Esophagus muscularis mucosa (tissue), 3 donors: ENCODE results near the gene B3GALT6.

Experiments
- EP300 ChIP-seq: sonication (generic); formaldehyde crosslinking; IDR thresholded peaks from one replicate; pipeline ENCODE4 v1.6.1; 2017; ENCODE audit warnings: antibody characterized with exemption
- TF ChIP-seq, protein P1 (sequence below), 3 experiments: fragments of 200-600 bp in 2 of 3; fragments of 450-650 bp in 1 of 3; sonication (generic) in 2 of 3; IDR thresholded peaks; one replicate each; pipeline ENCODE4 v1.5.1; 2017 to 2019; ENCODE audit warnings: antibody characterized with exemption in 3 of 3, mild to moderate bottlenecking in 2 of 3, moderate library complexity in 1 of 3

GRCh38 chr1:1226566-1227362, 5.3 kb upstream of the B3GALT6 start:
- TF ChIP-seq, protein P1, sequence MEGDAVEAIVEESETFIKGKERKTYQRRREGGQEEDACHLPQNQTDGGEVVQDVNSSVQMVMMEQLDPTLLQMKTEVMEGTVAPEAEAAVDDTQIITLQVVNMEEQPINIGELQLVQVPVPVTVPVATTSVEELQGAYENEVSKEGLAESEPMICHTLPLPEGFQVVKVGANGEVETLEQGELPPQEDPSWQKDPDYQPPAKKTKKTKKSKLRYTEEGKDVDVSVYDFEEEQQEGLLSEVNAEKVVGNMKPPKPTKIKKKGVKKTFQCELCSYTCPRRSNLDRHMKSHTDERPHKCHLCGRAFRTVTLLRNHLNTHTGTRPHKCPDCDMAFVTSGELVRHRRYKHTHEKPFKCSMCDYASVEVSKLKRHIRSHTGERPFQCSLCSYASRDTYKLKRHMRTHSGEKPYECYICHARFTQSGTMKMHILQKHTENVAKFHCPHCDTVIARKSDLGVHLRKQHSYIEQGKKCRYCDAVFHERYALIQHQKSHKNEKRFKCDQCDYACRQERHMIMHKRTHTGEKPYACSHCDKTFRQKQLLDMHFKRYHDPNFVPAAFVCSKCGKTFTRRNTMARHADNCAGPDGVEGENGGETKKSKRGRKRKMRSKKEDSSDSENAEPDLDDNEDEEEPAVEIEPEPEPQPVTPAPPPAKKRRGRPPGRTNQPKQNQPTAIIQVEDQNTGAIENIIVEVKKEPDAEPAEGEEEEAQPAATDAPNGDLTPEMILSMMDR (IDR thresholded peaks at IDR 0.05), result no peak
- no peak for TF ChIP-seq EP300
